Bone marrow (tissue), 2 donors: ENCODE measurements around the gene RFXANK.
A peak's percentile ranks its signal among the peaks of the same experiment; 100 is the strongest.
"Not testable (repeated sequence)": the region's sequence is repeated elsewhere in the genome, so short reads cannot be mapped to it uniquely, and the experiment has no call there.

Experiments used
- DNase-seq, 2 donors: peaks; one replicate each; lab custom pipeline; 2025; lab: John Stamatoyannopoulos, UW

RFXANK gene

DNA sequence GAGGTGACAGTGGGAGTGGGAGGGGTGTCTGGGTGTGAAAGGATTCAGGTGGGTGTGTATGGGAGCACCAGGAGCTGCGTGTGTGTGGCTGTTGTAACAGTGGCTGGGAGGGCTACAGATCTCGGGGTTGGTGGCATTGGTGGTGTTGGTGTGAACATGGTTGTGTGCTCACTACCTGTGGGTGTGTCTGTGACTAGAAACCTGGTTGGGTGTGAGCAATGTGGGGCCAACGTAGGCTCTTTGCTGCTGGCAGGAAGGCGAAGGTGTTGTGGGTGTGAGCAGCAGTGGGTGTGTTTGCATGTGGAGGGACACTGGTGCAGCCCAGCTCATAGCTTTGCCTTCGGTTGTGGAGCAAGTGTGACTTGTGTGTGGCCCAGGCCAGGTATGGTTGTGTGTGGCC is 14.9 kb downstream of the RFXANK start:
- DNase-seq: no peak

GRCh38 chr19:19207637-19208572 is 15.8 kb downstream of the RFXANK start:
- DNase-seq: no peak

- no peak for DNase-seq
Observed at GRCh38 chr19:19209372-19209771, 17.3 kb downstream of the RFXANK start.

GRCh38 chr19:19211499-19212420 is 19.7 kb downstream of the RFXANK start, which contains the start of gene NCAN:
TSS of gene NCAN (plus strand) at chr19:19211958. CDS start at chr19:19216954, 4,996 bp downstream.
- DNase-seq: no peak

GRCh38 chr19:19212916-19213315 is 20.9 kb downstream of the RFXANK start:
- no peak for DNase-seq

DNA sequence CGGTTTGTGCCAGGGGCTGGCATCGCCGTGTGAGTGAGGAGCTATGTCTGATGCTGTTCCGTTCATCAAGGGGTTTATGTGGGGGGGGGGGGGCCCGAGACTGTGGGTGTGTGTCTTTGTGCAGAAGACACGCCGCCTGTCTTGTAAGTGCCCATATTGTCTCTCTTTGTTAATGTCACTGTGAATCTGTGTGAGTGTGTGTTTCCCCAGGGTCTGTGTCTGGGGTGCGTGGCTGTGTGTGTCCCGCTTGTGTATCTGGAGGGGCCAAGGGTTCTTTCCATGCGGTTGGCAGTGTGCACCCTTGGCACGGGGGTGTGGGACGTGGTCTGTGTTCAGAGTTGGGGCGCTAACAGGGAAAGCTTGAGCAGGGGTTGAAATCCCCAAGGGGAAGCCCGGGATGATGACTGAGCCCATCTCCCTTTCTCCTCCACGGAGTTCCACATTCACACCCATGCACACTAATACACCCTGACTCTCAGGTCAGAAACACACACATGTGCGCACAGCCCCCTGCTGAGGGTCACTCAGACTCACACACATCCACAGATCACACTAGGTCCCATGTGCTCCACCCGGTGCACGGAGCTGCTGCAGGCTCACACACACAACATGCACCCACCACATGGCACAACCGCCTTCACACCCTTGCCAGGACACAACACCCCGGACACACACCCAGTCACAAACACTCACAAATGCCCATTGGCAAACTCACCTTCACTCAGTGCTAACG is 21.5 kb downstream of the RFXANK start:
- no peak for DNase-seq

DNA sequence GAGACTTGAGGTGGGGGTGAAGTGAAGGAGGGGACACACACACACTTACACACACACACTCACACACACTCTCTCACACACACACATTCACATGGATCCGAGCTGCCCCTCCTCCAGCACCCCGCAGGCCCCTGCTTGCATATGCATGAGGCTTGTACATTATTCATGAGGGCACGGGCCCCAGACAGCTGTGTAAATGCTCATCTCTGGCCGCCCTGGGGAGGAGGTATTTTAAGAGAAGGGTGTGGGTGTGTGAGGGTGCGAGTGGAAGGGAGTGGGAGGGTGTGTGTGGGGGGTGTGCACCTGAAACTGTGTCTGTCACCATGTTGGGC is 22.1 kb downstream of the RFXANK start:
- DNase-seq: no peak

- DNase-seq: no peak
Observed at GRCh38 chr19:19214892-19215291, 22.8 kb downstream of the RFXANK start.

DNA sequence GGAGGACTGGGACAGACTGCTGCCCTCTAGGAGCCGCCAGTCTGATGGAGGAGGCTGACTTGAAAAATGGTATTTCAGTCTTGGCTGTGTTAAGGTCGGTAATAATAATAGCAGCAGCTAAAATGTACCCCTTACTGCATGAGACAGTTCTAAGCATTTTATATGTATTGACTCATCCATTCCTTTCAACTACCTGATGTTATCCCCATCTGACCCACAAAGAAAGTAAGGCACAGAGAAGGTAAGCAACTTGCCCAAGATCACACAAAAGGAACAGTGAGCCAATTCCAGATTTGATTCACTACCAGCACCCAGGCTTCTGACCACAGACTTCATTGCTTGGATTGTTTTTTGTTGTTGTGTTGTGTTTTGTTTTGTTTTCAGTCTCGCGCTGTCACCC is 23.7 kb downstream of the RFXANK start:
- no peak for DNase-seq

- DNase-seq: no peak
Observed at GRCh38 chr19:19217099-19217498, 25.0 kb downstream of the RFXANK start.

DNA sequence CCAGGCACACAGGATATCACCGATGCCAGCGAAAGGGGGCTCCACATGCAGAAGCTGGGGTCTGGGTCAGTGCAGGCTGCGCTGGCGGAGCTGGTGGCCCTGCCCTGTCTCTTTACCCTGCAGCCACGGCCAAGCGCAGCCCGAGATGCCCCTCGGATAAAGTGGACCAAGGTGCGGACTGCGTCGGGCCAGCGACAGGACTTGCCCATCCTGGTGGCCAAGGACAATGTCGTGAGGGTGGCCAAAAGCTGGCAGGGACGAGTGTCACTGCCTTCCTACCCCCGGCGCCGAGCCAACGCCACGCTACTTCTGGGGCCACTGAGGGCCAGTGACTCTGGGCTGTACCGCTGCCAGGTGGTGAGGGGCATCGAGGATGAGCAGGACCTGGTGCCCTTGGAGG is 26.9 kb downstream of the RFXANK start:
- no peak for DNase-seq

GRCh38 chr19:19221000-19221399 is 28.9 kb downstream of the RFXANK start:
- not testable (repeated sequence) for DNase-seq

- no peak for DNase-seq
Observed at GRCh38 chr19:19223060-19223459, 31.0 kb downstream of the RFXANK start.

DNA sequence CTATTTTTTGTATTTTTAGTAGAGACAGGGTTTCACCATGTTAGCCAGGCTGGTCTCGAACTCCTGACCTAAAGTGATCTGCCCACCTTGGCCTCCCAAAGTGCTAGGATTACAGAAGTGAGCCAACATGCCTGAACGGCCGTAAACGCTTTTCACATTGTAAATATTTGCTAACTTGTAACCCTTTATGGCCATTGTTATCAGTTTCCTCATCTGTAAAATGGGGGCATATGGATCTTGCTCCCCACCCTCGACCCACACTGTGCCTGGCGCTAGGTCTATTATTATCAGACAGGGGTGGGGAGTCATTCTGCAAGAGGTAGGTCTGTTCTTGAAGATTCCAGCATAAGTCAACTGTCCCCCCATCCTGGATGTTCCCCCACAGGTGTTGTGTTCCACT is 31.6 kb downstream of the RFXANK start:
- no peak for DNase-seq

DNA sequence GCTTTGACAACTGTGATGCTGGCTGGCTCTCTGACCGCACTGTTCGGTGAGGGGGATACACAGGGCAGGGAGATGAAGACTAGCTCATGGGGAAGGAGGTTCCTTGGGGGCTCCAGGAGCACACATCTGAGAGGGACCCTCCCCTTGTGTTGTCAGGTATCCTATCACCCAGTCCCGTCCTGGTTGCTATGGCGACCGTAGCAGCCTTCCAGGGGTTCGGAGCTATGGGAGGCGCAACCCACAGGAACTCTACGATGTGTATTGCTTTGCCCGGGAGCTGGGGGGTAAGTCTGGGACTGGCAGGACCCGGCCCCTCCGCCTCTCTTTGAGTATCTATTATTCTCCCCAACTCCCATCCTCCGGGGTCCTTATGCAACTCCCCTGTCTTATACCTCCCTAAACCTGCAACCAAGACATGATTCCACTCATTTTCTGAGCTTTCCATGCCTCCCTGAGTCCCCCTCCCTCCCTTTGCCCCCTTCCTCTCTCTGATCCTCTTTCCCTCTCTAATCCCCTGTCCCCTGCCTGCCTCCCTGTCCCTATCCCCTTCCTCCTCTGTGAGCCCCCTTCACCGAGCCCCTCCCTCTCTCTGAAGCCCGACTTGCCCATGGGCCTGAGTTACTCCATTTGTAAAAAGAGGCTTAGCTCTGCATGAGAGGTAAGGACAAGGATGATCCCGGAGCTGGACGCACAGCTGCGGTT is 32.2 kb downstream of the RFXANK start:
- no peak for DNase-seq

- DNase-seq: peak; percentile 36 to 51
Observed at GRCh38 chr19:19224852-19225494, 32.9 kb downstream of the RFXANK start.

DNA sequence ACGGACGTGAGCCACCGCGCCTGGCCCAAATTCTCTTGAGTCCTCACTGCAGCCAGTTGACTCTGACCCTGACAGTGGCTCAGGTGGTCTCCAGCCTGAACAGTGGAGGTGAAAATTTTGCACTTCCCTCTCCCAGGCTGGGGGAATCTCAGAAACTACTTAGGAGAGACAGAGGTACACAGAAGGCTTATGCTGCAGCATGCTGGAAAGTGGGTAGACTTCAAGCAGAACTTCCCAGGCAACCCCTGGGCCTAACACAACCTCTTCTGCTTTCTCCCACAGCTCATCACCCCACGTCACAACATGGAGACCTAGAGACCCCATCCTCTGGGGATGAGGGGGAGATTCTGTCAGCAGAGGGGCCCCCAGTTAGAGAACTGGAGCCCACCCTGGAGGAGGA is 34.1 kb downstream of the RFXANK start:
- no peak for DNase-seq

- DNase-seq: no peak
Observed at GRCh38 chr19:19226663-19227062, 34.6 kb downstream of the RFXANK start.

- DNase-seq: no peak
Observed at GRCh38 chr19:19227217-19227616, 35.2 kb downstream of the RFXANK start.

- no peak for DNase-seq
Observed at GRCh38 chr19:19229701-19230100, 37.6 kb downstream of the RFXANK start.

DNA sequence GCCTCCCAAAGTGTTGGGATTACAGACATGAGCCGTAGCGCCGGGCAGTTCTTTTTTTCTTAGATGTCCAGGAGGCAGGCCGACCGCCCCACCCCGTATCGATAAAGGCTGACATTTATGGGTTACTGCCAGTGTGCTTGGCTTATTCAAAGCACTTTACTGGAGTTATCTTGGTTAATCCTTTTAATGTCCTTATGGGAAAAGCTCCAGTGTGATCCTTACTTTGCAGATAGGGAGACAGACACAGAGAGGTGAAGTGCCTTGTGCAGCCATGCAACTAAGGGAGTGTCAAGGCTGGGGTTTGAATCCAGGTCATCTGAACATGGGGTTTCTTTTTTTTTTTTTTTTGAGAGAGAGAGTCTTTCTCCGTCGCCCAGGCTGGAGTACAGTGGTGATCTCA is 38.9 kb downstream of the RFXANK start:
- DNase-seq: no peak
